ENCODE measurements around the gene GALT.

GRCh38 chr9:34655394-34655793 lies 8.9 kb downstream of the GALT start:
- no peak for TF ChIP-seq EP300 (IDR thresholded peaks at IDR 0.05)
- TF ChIP-seq CTCF (IDR thresholded peaks at IDR 0.05) = no peak
- TF ChIP-seq POLR2AphosphoS5 (IDR thresholded peaks at IDR 0.05) = no peak

Measured in stomach (tissue), 4 donors.